ENCODE results near the gene COL18A1. TPM values are rescaled to one million over a fixed set of nuclear protein-coding genes. Genes with fewer than 3 reads are reported as not detected.

The COL18A1 gene
- total and polyA plus RNA-seq, 2 of the 8 experiments (the other 6 are each of a cell fraction or from before 2014, with no cell fraction given), result 145 to 201 TPM

- TF ChIP-seq E2F6 (IDR thresholded peaks at IDR 0.05) (peak; percentile 65), BACH1 (IDR thresholded peaks at IDR 0.05; ENCODE audit: low read length) (peak; percentile 48), CTBP2 (IDR thresholded peaks at IDR 0.05; ENCODE audit: borderline replicate concordance, insufficient read depth, insufficient read length, low read length) (no peak), NRF1 (IDR thresholded peaks at IDR 0.05; ENCODE audit: low read depth, low read length) (no peak), SP1 (IDR thresholded peaks at IDR 0.05; ENCODE audit: low read depth, low read length) (no peak), RAD21 (IDR thresholded peaks at IDR 0.05 in 1 of 2, conservative IDR thresholded peaks at IDR 0.05 in 1 of 2; ENCODE audit: low read depth in 2 of 2, low read length in 2 of 2) (peak; percentile 76 to 84), BCL11A (IDR thresholded peaks at IDR 0.05; ENCODE audit: low read depth in 2 of 2, low read length in 2 of 2) (no peak), GTF2F1 (IDR thresholded peaks at IDR 0.05; ENCODE audit: borderline replicate concordance, low read depth, low read length) (no peak), NANOG (IDR thresholded peaks at IDR 0.05; ENCODE audit: insufficient read depth, low read depth, low read length, poor library complexity, severe bottlenecking) (no peak), SP2 (IDR thresholded peaks at IDR 0.05; ENCODE audit: low read length) (no peak), SRF (IDR thresholded peaks at IDR 0.05; ENCODE audit: low read depth, low read length) (no peak), POLR2A (IDR thresholded peaks at IDR 0.05; ENCODE audit: control extremely low read depth in 1 of 2, low read depth in 2 of 2, low read length in 2 of 2) (no peak; a peak in 1 of 3 replicates), SUZ12 (IDR thresholded peaks at IDR 0.05; ENCODE audit: low read length) (no peak), USF2 (IDR thresholded peaks at IDR 0.05; ENCODE audit: low read length) (no peak), RNF2 (IDR thresholded peaks at IDR 0.05; ENCODE audit: borderline replicate concordance, low read depth, low read length, missing control alignments, poor library complexity, severe bottlenecking) (no peak), JUN (IDR thresholded peaks at IDR 0.05; ENCODE audit: low read depth, low read length) (no peak), KDM5A (IDR thresholded peaks at IDR 0.05; ENCODE audit: low read length) (no peak)
- TF ChIP-seq, protein P1, sequence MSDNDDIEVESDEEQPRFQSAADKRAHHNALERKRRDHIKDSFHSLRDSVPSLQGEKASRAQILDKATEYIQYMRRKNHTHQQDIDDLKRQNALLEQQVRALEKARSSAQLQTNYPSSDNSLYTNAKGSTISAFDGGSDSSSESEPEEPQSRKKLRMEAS (IDR thresholded peaks at IDR 0.05), result peak; percentile 83
- TF ChIP-seq, protein P2, sequence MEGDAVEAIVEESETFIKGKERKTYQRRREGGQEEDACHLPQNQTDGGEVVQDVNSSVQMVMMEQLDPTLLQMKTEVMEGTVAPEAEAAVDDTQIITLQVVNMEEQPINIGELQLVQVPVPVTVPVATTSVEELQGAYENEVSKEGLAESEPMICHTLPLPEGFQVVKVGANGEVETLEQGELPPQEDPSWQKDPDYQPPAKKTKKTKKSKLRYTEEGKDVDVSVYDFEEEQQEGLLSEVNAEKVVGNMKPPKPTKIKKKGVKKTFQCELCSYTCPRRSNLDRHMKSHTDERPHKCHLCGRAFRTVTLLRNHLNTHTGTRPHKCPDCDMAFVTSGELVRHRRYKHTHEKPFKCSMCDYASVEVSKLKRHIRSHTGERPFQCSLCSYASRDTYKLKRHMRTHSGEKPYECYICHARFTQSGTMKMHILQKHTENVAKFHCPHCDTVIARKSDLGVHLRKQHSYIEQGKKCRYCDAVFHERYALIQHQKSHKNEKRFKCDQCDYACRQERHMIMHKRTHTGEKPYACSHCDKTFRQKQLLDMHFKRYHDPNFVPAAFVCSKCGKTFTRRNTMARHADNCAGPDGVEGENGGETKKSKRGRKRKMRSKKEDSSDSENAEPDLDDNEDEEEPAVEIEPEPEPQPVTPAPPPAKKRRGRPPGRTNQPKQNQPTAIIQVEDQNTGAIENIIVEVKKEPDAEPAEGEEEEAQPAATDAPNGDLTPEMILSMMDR (IDR thresholded peaks at IDR 0.05; ENCODE audit: control extremely low read depth in 1 of 3, insufficient read depth in 1 of 3, low read depth in 1 of 3, low read length in 3 of 3), result peak in 2 of 3 experiments; percentile 78 to 97; a peak in 3 of 4 replicates
Observed at GRCh38 chr21:45555557-45556301, 150.8 kb downstream of the COL18A1 start (continued).

Data from H1 (cell line).